ENCODE results near the gene MYOCD.

MYOCD gene

DNA sequence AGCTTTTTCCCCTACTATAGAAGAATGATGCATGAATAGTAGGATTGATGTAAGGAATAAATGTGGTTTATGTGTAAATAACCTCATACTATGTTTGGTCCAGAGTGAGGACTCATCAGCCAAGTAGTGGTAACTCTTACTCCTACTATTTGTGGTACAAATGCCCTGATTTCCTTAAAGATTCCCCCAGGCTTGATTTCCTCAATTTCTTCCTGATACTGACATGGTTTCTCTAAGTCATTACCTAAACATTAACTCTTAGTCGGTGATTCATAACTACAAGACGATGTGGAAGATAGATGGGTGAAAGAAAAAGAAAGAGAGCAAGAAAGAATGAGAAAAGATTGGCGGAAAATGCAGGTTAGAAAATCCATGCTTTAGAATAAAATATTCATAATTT, 17.2 kb upstream of the MYOCD start:
- no peaks in the 10 kb centered on the region for H3K4me1 ChIP-seq
- no peak for TF ChIP-seq CTCF (IDR thresholded peaks at IDR 0.05)
- no peak overlapping the region for H3K27ac ChIP-seq
- H2AFZ ChIP-seq = no peak overlapping the region
- H3K79me2 ChIP-seq = no peaks in the 10 kb centered on the region
- H3K4me2 ChIP-seq (ENCODE audit: low read length) = no peak overlapping the region
- no peak overlapping the region for H3K4me3 ChIP-seq (ENCODE audit: low read depth, low read length)
- H3K9ac ChIP-seq = no peak overlapping the region
- H3K27me3 ChIP-seq (ENCODE audit: control insufficient read depth, insufficient read depth, low read length) = no peaks in the 10 kb centered on the region
- no peaks in the 10 kb centered on the region for H3K36me3 ChIP-seq (ENCODE audit: control insufficient read depth, insufficient read depth, low read length)
- H3K9me3 ChIP-seq (ENCODE audit: control insufficient read depth, low read length) = no peaks in the 10 kb centered on the region

DNA sequence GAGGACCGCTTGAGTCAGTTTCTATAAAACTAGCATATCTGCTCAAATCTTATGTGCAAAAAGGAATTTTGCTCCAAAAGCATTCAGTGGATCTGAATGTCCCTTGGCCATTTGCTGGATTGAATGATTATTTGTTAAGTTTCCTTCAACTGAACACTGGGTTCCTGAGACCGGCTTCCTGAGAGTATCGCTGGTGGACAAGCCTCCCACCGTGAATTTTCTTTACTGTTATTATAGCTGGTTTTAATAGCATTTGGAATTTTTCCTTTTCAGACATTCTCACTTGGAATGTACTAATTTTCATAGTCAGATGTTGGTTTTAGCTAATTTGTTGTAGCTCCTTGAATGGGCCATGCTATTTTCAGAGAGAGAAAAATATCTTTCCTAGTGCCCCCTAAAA, 9.8 kb upstream of the MYOCD start:
- TF ChIP-seq CTCF (IDR thresholded peaks at IDR 0.05) = no peak
- Histone ChIP-seq H2AFZ (no peak overlapping the region), H3K4me1 (no peaks in the 10 kb centered on the region), H3K4me2 (ENCODE audit: low read length) (no peak overlapping the region), H3K36me3 (ENCODE audit: control insufficient read depth, insufficient read depth, low read length) (no peaks in the 10 kb centered on the region), H3K9ac (no peak overlapping the region), H3K27ac (no peak overlapping the region), H3K27me3 (ENCODE audit: control insufficient read depth, insufficient read depth, low read length) (no peaks in the 10 kb centered on the region), H3K79me2 (no peaks in the 10 kb centered on the region), H3K4me3 (ENCODE audit: low read depth, low read length) (no peak overlapping the region), H3K9me3 (ENCODE audit: control insufficient read depth, low read length) (no peaks in the 10 kb centered on the region)

GRCh38 chr17:12656354-12656753, 9.3 kb upstream of the MYOCD start:
- H3K27ac ChIP-seq = no peak overlapping the region
- H3K4me3 ChIP-seq (ENCODE audit: low read depth, low read length) = no peak overlapping the region
- no peak for TF ChIP-seq CTCF (IDR thresholded peaks at IDR 0.05)
- no peaks in the 10 kb centered on the region for H3K36me3 ChIP-seq (ENCODE audit: control insufficient read depth, insufficient read depth, low read length)
- no peaks in the 10 kb centered on the region for H3K4me1 ChIP-seq
- no peak overlapping the region for H3K4me2 ChIP-seq (ENCODE audit: low read length)
- H3K9ac ChIP-seq = no peak overlapping the region
- no peaks in the 10 kb centered on the region for H3K9me3 ChIP-seq (ENCODE audit: control insufficient read depth, low read length)
- no peaks in the 10 kb centered on the region for H3K79me2 ChIP-seq
- no peaks in the 10 kb centered on the region for H3K27me3 ChIP-seq (ENCODE audit: control insufficient read depth, insufficient read depth, low read length)
- H2AFZ ChIP-seq = no peak overlapping the region

GRCh38 chr17:12659500-12659899, 6.2 kb upstream of the MYOCD start:
- Histone ChIP-seq H3K27me3 (ENCODE audit: control insufficient read depth, insufficient read depth, low read length) (no peaks in the 10 kb centered on the region), H3K4me3 (ENCODE audit: low read depth, low read length) (no peak overlapping the region), H3K27ac (no peak overlapping the region), H3K36me3 (ENCODE audit: control insufficient read depth, insufficient read depth, low read length) (no peaks in the 10 kb centered on the region), H3K4me2 (ENCODE audit: low read length) (no peak overlapping the region), H3K4me1 (no peaks in the 10 kb centered on the region), H2AFZ (no peak overlapping the region), H3K9me3 (ENCODE audit: control insufficient read depth, low read length) (no peaks in the 10 kb centered on the region), H3K9ac (no peak overlapping the region), H3K79me2 (no peaks in the 10 kb centered on the region)
- TF ChIP-seq CTCF (IDR thresholded peaks at IDR 0.05) = no peak

DNA sequence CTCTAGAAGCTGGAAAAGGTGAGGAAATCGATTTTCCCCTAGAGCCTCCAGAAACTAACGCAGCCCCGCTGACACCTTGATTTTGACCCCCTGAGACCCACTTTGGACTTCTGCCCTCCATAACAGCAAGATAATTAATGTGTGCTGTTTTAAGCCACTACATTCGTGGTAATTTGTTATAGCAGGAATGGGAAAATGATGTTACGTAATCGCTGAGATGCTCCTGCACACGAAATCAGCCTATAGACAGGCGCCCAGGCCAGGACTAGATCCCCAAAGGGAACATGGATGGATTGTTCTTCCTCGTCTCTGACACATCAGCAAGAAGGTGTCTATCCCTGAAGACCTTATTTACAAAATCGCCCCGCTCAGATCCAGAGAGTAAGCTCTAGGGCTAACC, 1.4 kb upstream of the MYOCD start:
- Histone ChIP-seq H3K4me1 (no peaks in the 10 kb centered on the region), H3K4me2 (ENCODE audit: low read length) (no peak overlapping the region), H2AFZ (no peak overlapping the region), H3K27me3 (ENCODE audit: control insufficient read depth, insufficient read depth, low read length) (no peaks in the 10 kb centered on the region), H3K9me3 (ENCODE audit: control insufficient read depth, low read length) (no peaks in the 10 kb centered on the region), H3K79me2 (no peaks in the 10 kb centered on the region), H3K36me3 (ENCODE audit: control insufficient read depth, insufficient read depth, low read length) (no peaks in the 10 kb centered on the region), H3K9ac (no peak overlapping the region), H3K27ac (no peak overlapping the region), H3K4me3 (ENCODE audit: low read depth, low read length) (no peak overlapping the region)
- TF ChIP-seq CTCF (IDR thresholded peaks at IDR 0.05) = no peak

Measured in parathyroid adenoma (tissue), 2 donors.